GM10266 (cell line): ENCODE results near the gene MIS18A.
A peak's percentile ranks its signal among the peaks of the same experiment; 100 is the strongest.

Source experiments
- DNase-seq: peaks from one replicate; pipeline ENCODE4 v3.0.0; 2012; ENCODE audit errors: extremely low spot score
- TF ChIP-seq, protein P1 (sequence below): IDR thresholded peaks from 2 replicates; pipeline ENCODE4 v1.5.1; 2012; ENCODE audit warnings: mild to moderate bottlenecking, low read depth; ENCODE audit not compliant: control insufficient read depth, insufficient read depth; ENCODE audit errors: missing control alignments

Gene MIS18A, protein sequence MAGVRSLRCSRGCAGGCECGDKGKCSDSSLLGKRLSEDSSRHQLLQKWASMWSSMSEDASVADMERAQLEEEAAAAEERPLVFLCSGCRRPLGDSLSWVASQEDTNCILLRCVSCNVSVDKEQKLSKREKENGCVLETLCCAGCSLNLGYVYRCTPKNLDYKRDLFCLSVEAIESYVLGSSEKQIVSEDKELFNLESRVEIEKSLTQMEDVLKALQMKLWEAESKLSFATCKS

DNA sequence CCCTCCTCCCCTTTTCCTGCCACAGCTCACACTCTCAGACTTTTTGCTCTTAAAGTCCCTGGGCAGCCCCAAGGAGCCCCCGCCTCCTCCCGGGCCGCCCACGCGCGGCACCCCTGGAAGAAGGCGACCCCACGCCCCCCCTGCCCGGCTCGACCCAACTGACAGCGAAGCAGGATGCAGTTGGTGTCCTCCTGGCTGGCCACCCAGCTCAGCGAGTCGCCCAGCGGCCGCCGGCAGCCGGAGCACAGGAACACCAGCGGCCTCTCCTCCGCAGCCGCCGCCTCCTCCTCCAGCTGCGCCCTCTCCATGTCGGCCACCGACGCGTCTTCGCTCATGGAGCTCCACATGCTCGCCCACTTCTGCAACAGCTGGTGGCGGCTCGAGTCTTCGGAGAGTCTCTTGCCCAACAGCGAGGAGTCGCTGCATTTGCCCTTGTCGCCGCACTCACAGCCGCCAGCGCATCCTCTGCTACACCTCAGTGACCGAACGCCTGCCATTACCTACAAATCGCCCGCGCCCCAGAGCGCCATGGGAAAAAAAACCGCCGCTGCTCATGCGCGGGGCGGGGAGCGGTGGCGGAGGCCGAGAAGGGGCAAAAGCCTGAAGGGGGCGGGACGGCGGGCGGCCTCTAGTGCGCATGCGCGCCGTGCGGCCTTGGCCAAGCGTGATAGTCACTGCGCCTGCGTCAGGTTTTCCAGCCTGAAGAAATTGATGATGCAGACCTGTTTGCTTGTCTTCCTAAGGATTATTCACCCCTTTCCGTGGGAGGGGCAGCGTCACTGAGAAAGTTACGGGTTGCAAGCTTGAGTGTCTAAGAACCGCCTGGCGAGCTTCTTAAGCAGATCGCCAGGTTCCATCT is at the start of gene MIS18A:
Gene MIS18A, minus strand, starts transcription at position 532 of the 859 bp plus-strand sequence. Its CDS starts 35 bp downstream, at position 497.
- TF ChIP-seq, protein P1, sequence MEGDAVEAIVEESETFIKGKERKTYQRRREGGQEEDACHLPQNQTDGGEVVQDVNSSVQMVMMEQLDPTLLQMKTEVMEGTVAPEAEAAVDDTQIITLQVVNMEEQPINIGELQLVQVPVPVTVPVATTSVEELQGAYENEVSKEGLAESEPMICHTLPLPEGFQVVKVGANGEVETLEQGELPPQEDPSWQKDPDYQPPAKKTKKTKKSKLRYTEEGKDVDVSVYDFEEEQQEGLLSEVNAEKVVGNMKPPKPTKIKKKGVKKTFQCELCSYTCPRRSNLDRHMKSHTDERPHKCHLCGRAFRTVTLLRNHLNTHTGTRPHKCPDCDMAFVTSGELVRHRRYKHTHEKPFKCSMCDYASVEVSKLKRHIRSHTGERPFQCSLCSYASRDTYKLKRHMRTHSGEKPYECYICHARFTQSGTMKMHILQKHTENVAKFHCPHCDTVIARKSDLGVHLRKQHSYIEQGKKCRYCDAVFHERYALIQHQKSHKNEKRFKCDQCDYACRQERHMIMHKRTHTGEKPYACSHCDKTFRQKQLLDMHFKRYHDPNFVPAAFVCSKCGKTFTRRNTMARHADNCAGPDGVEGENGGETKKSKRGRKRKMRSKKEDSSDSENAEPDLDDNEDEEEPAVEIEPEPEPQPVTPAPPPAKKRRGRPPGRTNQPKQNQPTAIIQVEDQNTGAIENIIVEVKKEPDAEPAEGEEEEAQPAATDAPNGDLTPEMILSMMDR = no peak
- DNase-seq = peak; percentile 95

DNA sequence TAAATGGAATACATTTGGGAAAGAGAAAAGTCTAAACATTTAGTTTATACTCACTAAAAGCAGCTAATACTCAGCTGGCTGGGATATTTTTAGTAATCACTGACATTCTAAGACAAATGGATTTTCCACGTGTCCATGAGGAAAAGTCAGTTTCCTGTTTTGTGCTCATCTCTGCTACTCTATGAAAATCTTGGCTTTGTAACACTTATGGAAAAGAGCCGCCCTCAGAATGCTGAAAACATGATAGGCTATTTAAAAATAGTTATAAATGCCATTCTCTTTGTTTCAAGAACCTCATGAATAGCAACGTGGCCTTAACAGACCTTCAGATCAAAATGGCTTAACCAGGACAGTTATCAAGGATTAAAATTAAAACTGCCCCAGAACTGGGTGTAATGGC is 49.7 kb upstream of the MIS18A start:
- TF ChIP-seq, protein P1 = no peak
- DNase-seq = no peak

DNA sequence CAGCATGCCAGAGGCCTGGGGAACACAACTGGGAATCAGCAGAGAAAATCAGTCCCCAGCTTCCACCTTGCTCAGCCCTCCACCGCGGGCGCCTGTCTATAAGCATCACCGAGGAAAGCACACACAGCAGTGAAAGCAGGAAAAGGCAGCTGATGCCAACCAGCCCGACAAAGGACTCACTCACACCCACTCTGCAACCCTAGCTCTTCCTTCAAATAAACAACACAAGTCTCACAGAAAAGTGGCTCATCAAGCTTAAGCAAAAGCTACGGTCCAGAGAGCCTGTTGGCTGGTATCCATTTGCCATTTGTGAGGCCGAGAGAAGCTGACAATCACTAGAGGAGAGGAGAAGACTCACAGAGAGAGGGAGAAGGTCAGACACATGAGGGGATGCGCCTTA is 46.9 kb upstream of the MIS18A start:
- TF ChIP-seq, protein P1 = no peak
- no peak for DNase-seq

DNA sequence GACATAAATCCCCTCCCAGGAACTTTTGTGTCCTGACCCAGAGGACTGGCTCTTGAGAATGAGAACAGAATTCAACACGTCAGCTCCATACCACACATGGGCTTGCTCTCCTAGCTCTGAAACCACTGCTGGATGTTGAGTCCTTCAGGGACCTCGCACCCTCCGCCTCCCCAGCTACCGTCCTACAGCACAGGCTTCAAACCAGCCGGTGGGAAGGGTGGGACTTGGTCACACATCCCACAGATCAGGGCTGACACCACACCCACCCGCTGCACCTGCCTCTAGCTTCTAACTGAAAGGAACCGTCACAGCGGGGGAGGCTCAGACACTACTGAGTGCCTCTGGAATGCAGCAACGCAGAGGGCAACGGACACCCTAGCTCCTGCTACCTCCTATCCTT is 43.8 kb upstream of the MIS18A start:
- TF ChIP-seq, protein P1 = no peak
- no peak for DNase-seq

DNA sequence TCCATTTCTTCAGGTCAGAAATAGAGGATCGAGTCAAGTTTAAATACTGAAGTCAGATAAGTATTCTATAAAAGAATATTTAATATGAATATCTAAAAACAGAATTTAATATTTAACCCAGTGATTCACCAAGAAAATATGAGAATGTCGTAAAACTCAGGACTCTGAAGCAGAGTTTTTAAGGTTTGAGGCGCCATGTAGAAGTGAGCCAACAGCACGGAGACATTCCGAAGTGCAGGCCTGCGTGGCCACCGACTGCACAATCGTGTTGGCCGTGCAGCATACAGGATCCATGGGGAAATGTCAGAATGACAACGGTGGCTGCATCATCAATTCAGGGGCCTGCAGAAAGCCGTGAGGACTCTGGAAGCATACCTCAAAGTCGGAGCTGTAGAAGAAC is 43.3 kb upstream of the MIS18A start:
- TF ChIP-seq, protein P1 = no peak
- DNase-seq = no peak

DNA sequence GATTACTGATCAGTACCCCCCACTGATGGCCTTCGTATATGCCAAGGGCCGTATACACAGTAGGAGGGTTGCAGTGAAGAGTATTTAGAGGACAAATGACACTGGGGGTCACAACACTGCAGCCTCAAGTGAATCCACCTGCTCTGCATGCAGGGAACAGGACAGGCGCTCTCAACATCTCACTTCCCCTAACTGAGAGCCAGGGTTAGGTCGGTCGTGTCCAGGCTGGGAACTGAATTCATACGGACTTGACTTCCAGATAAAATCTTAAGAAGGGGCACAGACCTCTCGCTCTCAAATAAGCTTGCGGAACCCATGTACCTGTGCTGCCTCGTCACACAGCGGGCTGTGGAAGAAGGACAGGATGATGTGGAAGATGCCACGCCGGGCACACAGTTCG is 42.6 kb upstream of the MIS18A start:
- TF ChIP-seq, protein P1 = no peak
- DNase-seq = no peak

DNA sequence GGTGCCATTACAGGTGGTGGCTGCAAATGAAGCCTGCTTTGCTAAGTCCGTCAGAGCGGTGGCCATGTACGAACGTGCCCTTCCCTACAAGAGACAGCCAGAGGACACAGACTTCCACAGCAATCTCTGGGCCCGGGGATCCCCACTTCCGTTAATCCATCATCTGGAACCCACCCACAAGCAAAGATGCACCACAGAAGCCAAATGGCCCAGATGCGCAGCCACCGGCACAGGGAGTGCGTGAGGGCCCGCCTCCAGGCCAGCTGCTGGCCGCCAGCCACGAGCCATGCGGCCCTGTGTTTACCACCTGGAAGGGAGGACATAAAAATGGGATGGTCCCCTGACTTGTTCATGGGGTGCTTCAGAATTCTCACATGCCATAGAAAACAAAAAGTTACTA is 41.9 kb upstream of the MIS18A start:
- no peak for DNase-seq
- TF ChIP-seq, protein P1 = no peak
